22Rv1 (cell line): ENCODE measurements around the gene PTPRG.

Experiments used
- CTCF ChIP-seq: fragments of 450-650 bp; IDR thresholded peaks from 2 replicates; pipeline ENCODE4 v1.5.1; 2017; ENCODE audit warnings: mild to moderate bottlenecking
- ZFX ChIP-seq: fragments of 450-650 bp; IDR thresholded peaks from 2 replicates; pipeline ENCODE4 v1.6.1; 2017; ENCODE audit warnings: antibody characterized with exemption, borderline replicate concordance

GRCh38 chr3:61803983-61804382 lies 242.6 kb downstream of the PTPRG start:
- TF ChIP-seq CTCF (no peak), ZFX (no peak)
